Erythroblast (primary cell): ENCODE measurements around the gene ZYG11B.
"Not testable (repeated sequence)": the region's sequence is repeated elsewhere in the genome, so short reads cannot be mapped to it uniquely, and the experiment has no call there.

ENCODE experiments used
- GATA1 ChIP-seq: IDR thresholded peaks from 2 replicates; pipeline ENCODE4 v1.6.1; 2011; ENCODE audit warnings: low read depth, mild to moderate bottlenecking, control low read depth, low read length, moderate library complexity
- POLR2A ChIP-seq: IDR thresholded peaks from 2 replicates; pipeline ENCODE4 v1.6.1; 2011; ENCODE audit warnings: mild to moderate bottlenecking, low read length

DNA sequence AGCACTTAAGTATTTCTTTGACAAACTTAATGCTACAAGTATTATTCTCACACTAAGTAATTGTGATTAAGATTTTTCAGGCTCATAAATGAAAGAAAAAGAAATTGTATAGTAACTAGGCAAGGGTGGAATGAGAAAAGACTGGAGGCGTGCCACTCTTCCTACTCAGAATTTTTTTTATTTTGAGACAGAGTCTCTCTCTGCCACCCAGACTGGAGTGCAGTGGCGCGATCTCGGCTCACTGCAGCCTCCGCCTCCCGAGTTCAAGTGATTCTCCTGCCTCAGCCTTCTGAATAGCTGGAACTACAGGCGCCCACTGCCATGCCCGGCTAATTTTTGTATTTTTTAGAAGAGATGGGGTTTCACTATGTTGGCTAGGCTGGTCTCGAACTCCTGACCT, 9.1 kb downstream of the ZYG11B start:
- TF ChIP-seq POLR2A, GATA1: not testable (repeated sequence)
